Caco-2 (cell line): ENCODE data around the gene LY6G5C. TPM values are rescaled to one million over a fixed set of nuclear protein-coding genes. Genes with fewer than 3 reads are reported as not detected.

ENCODE experiments used
- BruUV-seq: library from RNA; stranded (reverse); fragments of 400-500 nt; replicated peaks from 2 replicates; lab custom pipeline; 2021; lab: Mats Ljungman, UMichigan
- CTCF ChIA-PET: fragments of 300-600 bp; sonication (Branson Sonifier 250); formaldehyde crosslinking; loops from one replicate; lab custom pipeline; 2022; ENCODE audit warnings: antibody characterized with exemption; lab: Charles Lee
- POLR2A ChIA-PET: fragments of 300-600 bp; sonication (Branson Sonifier 250); formaldehyde crosslinking; loops from one replicate; lab custom pipeline; 2022; ENCODE audit warnings: antibody characterized with exemption; lab: Charles Lee
- DNase-seq, 2 experiments: peaks; one replicate each; pipeline versions ENCODE4 v3.0.0 to v3.0.0-alpha.2; 2020 to 2022
- H3K27me3 ChIP-seq: replicated peaks from 2 replicates; pipeline ENCODE4 v1.6.0; 2011; ENCODE audit warnings: low read length; ENCODE audit not compliant: control insufficient read depth, insufficient read depth
- H3K36me3 ChIP-seq: 2 replicates; pipeline ENCODE4 v1.5.1; 2011; ENCODE audit warnings: low read length; ENCODE audit not compliant: control insufficient read depth, insufficient read depth
- H3K4me1 ChIP-seq: fragments of 250-450 bp; sonication (Bioruptor Pico); 2 replicates; pipeline ENCODE4 v1.5.1; 2020; ENCODE audit warnings: mild to moderate bottlenecking
- H3K4me3 ChIP-seq: 2 replicates; pipeline ENCODE4 v1.5.1; 2011; ENCODE audit warnings: low read depth, mild to moderate bottlenecking, control low read depth, low read length
- H3K9me3 ChIP-seq: fragments of 250-450 bp; sonication (Bioruptor Pico); 2 replicates; pipeline ENCODE4 v1.5.1; 2020; ENCODE audit warnings: mild to moderate bottlenecking, moderate library complexity
- H3K27ac Mint-ChIP-seq: one replicate; pipeline ENCODE4 v1.8.0; 2022; ENCODE audit warnings: mixed read lengths; ENCODE audit not compliant: unreplicated experiment
- H3K27me3 Mint-ChIP-seq: one replicate; pipeline ENCODE4 v1.8.0; 2022; ENCODE audit warnings: mixed read lengths; ENCODE audit not compliant: insufficient read depth, unreplicated experiment
- H3K36me3 Mint-ChIP-seq: one replicate; pipeline ENCODE4 v1.8.0; 2022; ENCODE audit warnings: mild to moderate bottlenecking, mixed read lengths; ENCODE audit not compliant: insufficient read depth, unreplicated experiment
- H3K4me1 Mint-ChIP-seq: one replicate; pipeline ENCODE4 v1.8.0; 2022; ENCODE audit warnings: low read depth, mixed read lengths; ENCODE audit not compliant: unreplicated experiment
- H3K4me3 Mint-ChIP-seq: one replicate; pipeline ENCODE4 v1.8.0; 2022; ENCODE audit warnings: mild to moderate bottlenecking, moderate library complexity, mixed read lengths; ENCODE audit not compliant: unreplicated experiment
- H3K9me3 Mint-ChIP-seq: one replicate; pipeline ENCODE4 v1.8.0; 2022; ENCODE audit warnings: mixed read lengths; ENCODE audit not compliant: unreplicated experiment
- CTCF ChIP-seq, 2 experiments: fragments of 200-600 bp in 1 of 2; IDR thresholded peaks; 1 replicate in 1 of 2; 2 replicates in 1 of 2; pipeline versions ENCODE4 v1.5.1 to v1.8.0; 2011 to 2022; ENCODE audit warnings: antibody characterized with exemption in 1 of 2, control low read depth in 1 of 2, inconsistent platforms in 1 of 2, low read depth in 1 of 2, low read length in 1 of 2, mild to moderate bottlenecking in 1 of 2, moderate library complexity in 1 of 2; ENCODE audit not compliant: insufficient read depth in 1 of 2, severe bottlenecking in 1 of 2, unreplicated experiment in 1 of 2
- intact Hi-C: fragments of 100-400 bp; cut with micrococcal nuclease; formaldehyde crosslinking; loops from one replicate; pipeline ENCODE4 v1.10.0; 2022; ENCODE audit not compliant: unreplicated experiment
- total RNA-seq: library from RNA; stranded (reverse); gene quantifications from 2 replicates; pipeline ENCODE4 v1.2.3, GENCODE V29; 2022

Gene LY6G5C
- total RNA-seq, 1 experiment from 2014 or later = 2.9 TPM

DNA sequence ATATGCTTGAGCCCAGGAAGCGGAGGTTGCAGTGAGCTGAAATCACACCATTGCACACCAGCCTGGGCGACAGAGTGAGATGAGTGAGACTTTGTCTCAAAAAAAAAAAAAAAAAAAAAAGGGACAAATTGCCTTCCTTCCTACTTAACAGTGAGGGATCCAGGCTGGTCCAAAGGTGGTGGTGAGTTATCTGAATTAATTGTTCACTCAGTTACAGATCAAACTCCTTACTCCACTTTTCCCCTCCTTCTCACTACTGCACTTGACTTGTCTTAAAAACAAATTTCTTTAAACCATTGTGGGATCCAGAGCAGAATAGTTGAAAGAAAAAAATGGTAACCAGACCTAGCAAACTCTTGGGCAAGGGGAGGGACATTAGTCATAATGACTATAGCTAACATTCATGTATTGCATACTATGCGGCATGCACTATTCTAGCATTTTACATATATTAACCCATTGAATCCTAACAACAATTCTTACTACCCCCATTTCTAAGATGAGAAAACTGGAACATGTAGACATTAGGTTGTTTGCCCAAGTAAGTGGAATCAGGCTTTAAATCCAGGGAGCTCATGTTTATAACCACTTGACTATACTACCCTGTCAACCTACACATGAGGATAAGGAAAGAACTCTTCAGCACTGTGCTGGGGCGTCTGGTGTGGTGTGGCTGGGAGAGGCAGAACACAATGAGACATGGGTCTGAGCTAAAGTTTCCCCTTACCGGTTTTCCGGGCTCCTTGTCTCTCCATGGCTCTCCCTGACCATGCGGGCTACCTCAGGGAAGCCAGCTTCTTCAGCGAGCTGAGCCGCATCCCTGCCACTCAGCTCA is 17.5 kb downstream of the LY6G5C start:
- Histone ChIP-seq H3K27me3 (no peaks in the 10 kb centered on the region), H3K36me3 (peaks cover 4% of the 10 kb centered on the region), H3K4me3 (0 out of 2 replicates have a peak overlapping the region, but pooled peaks have one; percentile 12), H3K9me3 (no peaks in the 10 kb centered on the region), H3K4me1 (peaks cover 26% of the 10 kb centered on the region)
- BruUV-seq = no TSS peak
- intact Hi-C loops = no loop called here
- TF ChIP-seq CTCF (IDR thresholded peaks at IDR 0.05; ENCODE audit: insufficient read depth in 1 of 2, low read depth in 1 of 2, low read length in 1 of 2, severe bottlenecking in 1 of 2, unreplicated experiment in 1 of 2) = no peak
- Mint-ChIP-seq H3K36me3 (peaks cover 93% of the 10 kb centered on the region), H3K4me1 (peaks cover 38% of the 10 kb centered on the region), H3K27ac (peak overlapping the region; percentile 96), H3K9me3 (no peaks in the 10 kb centered on the region), H3K27me3 (no peaks in the 10 kb centered on the region), H3K4me3 (peak overlapping the region; percentile 86)
- DNase-seq = no peak
- ChIA-PET POLR2A (interaction anchor here (1.5 kb wide), 1 partner anchor 76 kb away, joined by 4 read pairs; the partner anchor contains the start of gene MSH5), CTCF (no interaction called here)

GRCh38 chr6:31662124-31662723 is 18.6 kb downstream of the LY6G5C start:
- Mint-ChIP-seq H3K27ac (peak overlapping the region; percentile 67), H3K27me3 (no peaks in the 10 kb centered on the region), H3K4me1 (peaks cover 48% of the 10 kb centered on the region), H3K4me3 (peak overlapping the region; percentile 86), H3K9me3 (no peaks in the 10 kb centered on the region), H3K36me3 (peaks cover 91% of the 10 kb centered on the region)
- BruUV-seq = no TSS peak
- no peaks in the 10 kb centered on the region for H3K9me3 ChIP-seq
- H3K36me3 ChIP-seq = peaks cover 9% of the 10 kb centered on the region
- H3K27me3 ChIP-seq = no peaks in the 10 kb centered on the region
- ChIA-PET POLR2A (interaction anchor here (0.6 kb wide), 1 partner anchor 1309 kb away, joined by 3 read pairs; no protein-coding TSS in a partner anchor), CTCF (interaction anchor here (0.6 kb wide), 1 partner anchor 9 kb away, joined by 3 read pairs; no protein-coding TSS in a partner anchor)
- no peak for TF ChIP-seq CTCF (IDR thresholded peaks at IDR 0.05; ENCODE audit: insufficient read depth in 1 of 2, low read depth in 1 of 2, low read length in 1 of 2, severe bottlenecking in 1 of 2, unreplicated experiment in 1 of 2)
- no peak overlapping the region for H3K4me3 ChIP-seq
- intact Hi-C loops = no loop called here
- H3K4me1 ChIP-seq = peaks cover 26% of the 10 kb centered on the region
- DNase-seq = no peak
